Glomerular visceral epithelial cell (primary cell): ENCODE measurements around the gene SLC4A2.
"Not testable (repeated sequence)": the region's sequence is repeated elsewhere in the genome, so short reads cannot be mapped to it uniquely, and the experiment has no call there.

Source experiments
- DNase-seq: peaks from one replicate; pipeline ENCODE4 v3.0.0-alpha.2; 2016; ENCODE audit errors: extremely low spot score

Gene SLC4A2

GRCh38 chr7:151059367-151060112 is at the start of gene SLC4A2:
Gene SLC4A2, plus strand, starts transcription at chr7:151059589. Its CDS starts 2,399 bp downstream, at chr7:151061988.
- peak; percentile 70 for DNase-seq

GRCh38 chr7:151010037-151010306 is 49.4 kb upstream of the SLC4A2 start:
- no peak for DNase-seq

GRCh38 chr7:151010307-151011096 is 48.9 kb upstream of the SLC4A2 start:
- DNase-seq, result peak; percentile 31

- no peak for DNase-seq
Measured at GRCh38 chr7:151011097-151011409, 48.3 kb upstream of the SLC4A2 start.

GRCh38 chr7:151011616-151012015 is 47.8 kb upstream of the SLC4A2 start:
- not testable (repeated sequence) for DNase-seq

GRCh38 chr7:151012031-151012692 is 47.2 kb upstream of the SLC4A2 start:
- no peak for DNase-seq

GRCh38 chr7:151012911-151013347 is 46.5 kb upstream of the SLC4A2 start:
- peak; percentile 31 for DNase-seq

GRCh38 chr7:151013356-151013732 is 46.0 kb upstream of the SLC4A2 start:
- no peak for DNase-seq

- peak; percentile 15 for DNase-seq
Measured at GRCh38 chr7:151013733-151014497, 45.5 kb upstream of the SLC4A2 start.

GRCh38 chr7:151014950-151015349 is 44.4 kb upstream of the SLC4A2 start:
- no peak for DNase-seq

GRCh38 chr7:151015967-151016366 is 43.4 kb upstream of the SLC4A2 start:
- DNase-seq, result no peak

GRCh38 chr7:151016505-151016904 is 42.9 kb upstream of the SLC4A2 start:
- DNase-seq, result no peak

GRCh38 chr7:151016942-151017341 is 42.4 kb upstream of the SLC4A2 start:
- no peak for DNase-seq

- no peak for DNase-seq
Measured at GRCh38 chr7:151017370-151017952, 41.9 kb upstream of the SLC4A2 start.

- DNase-seq, result peak; percentile 42
Measured at GRCh38 chr7:151017953-151018420, 41.4 kb upstream of the SLC4A2 start.

- no peak for DNase-seq
Measured at GRCh38 chr7:151018421-151019129, 40.8 kb upstream of the SLC4A2 start.

- no peak for DNase-seq
Measured at GRCh38 chr7:151019130-151019447, 40.3 kb upstream of the SLC4A2 start.

GRCh38 chr7:151020231-151020630 is 39.2 kb upstream of the SLC4A2 start:
- no peak for DNase-seq

GRCh38 chr7:151023232-151023631 is 36.2 kb upstream of the SLC4A2 start:
- DNase-seq, result no peak

GRCh38 chr7:151024435-151025056 is 34.8 kb upstream of the SLC4A2 start, which contains the start of gene ATG9B:
Gene ATG9B, minus strand, starts transcription at chr7:151024494. Its CDS starts 71 bp downstream, at chr7:151024423.
- DNase-seq, result no peak
